ENCODE measurements around the gene SARDH.

SARDH gene

GRCh38 chr9:133640160-133640559 is 98.0 kb downstream of the SARDH start:
- Histone ChIP-seq H3K27me3 (ENCODE audit: control insufficient read depth, insufficient read depth, low read length) (peaks cover 3% of the 10 kb centered on the region), H3K4me1 (ENCODE audit: control insufficient read depth, insufficient read depth, low read length) (no peaks in the 10 kb centered on the region), H3K36me3 (ENCODE audit: control insufficient read depth, insufficient read depth, low read length) (no peaks in the 10 kb centered on the region), H3K4me3 (ENCODE audit: low read length) (no peak overlapping the region), H3K9me3 (ENCODE audit: control insufficient read depth, low read length) (no peaks in the 10 kb centered on the region), H3K9ac (ENCODE audit: low read length) (no peak overlapping the region)

GRCh38 chr9:133639613-133640012 is 98.5 kb downstream of the SARDH start:
- peaks cover 3% of the 10 kb centered on the region for H3K27me3 ChIP-seq (ENCODE audit: control insufficient read depth, insufficient read depth, low read length)
- no peak overlapping the region for H3K9ac ChIP-seq (ENCODE audit: low read length)
- no peaks in the 10 kb centered on the region for H3K4me1 ChIP-seq (ENCODE audit: control insufficient read depth, insufficient read depth, low read length)
- no peaks in the 10 kb centered on the region for H3K36me3 ChIP-seq (ENCODE audit: control insufficient read depth, insufficient read depth, low read length)
- no peaks in the 10 kb centered on the region for H3K9me3 ChIP-seq (ENCODE audit: control insufficient read depth, low read length)
- H3K4me3 ChIP-seq (ENCODE audit: low read length), result no peak overlapping the region

- Histone ChIP-seq H3K4me3 (ENCODE audit: low read length) (no peak overlapping the region), H3K27me3 (ENCODE audit: control insufficient read depth, insufficient read depth, low read length) (peaks cover 7% of the 10 kb centered on the region), H3K4me1 (ENCODE audit: control insufficient read depth, insufficient read depth, low read length) (no peaks in the 10 kb centered on the region), H3K36me3 (ENCODE audit: control insufficient read depth, insufficient read depth, low read length) (no peaks in the 10 kb centered on the region), H3K9ac (ENCODE audit: low read length) (no peak overlapping the region), H3K9me3 (ENCODE audit: control insufficient read depth, low read length) (no peaks in the 10 kb centered on the region)
Observed at GRCh38 chr9:133638711-133639110, 99.4 kb downstream of the SARDH start.

- Histone ChIP-seq H3K4me3 (ENCODE audit: low read length) (no peak overlapping the region), H3K4me1 (ENCODE audit: control insufficient read depth, insufficient read depth, low read length) (no peaks in the 10 kb centered on the region), H3K27me3 (ENCODE audit: control insufficient read depth, insufficient read depth, low read length) (peaks cover 7% of the 10 kb centered on the region), H3K9me3 (ENCODE audit: control insufficient read depth, low read length) (no peaks in the 10 kb centered on the region), H3K9ac (ENCODE audit: low read length) (no peak overlapping the region), H3K36me3 (ENCODE audit: control insufficient read depth, insufficient read depth, low read length) (no peaks in the 10 kb centered on the region)
Observed at GRCh38 chr9:133638076-133638475, 100.1 kb downstream of the SARDH start.

- H3K9ac ChIP-seq (ENCODE audit: low read length), result no peak overlapping the region
- no peaks in the 10 kb centered on the region for H3K9me3 ChIP-seq (ENCODE audit: control insufficient read depth, low read length)
- no peaks in the 10 kb centered on the region for H3K36me3 ChIP-seq (ENCODE audit: control insufficient read depth, insufficient read depth, low read length)
- no peaks in the 10 kb centered on the region for H3K4me1 ChIP-seq (ENCODE audit: control insufficient read depth, insufficient read depth, low read length)
- no peak overlapping the region for H3K4me3 ChIP-seq (ENCODE audit: low read length)
- peaks cover 7% of the 10 kb centered on the region for H3K27me3 ChIP-seq (ENCODE audit: control insufficient read depth, insufficient read depth, low read length)
Observed at GRCh38 chr9:133637451-133638055, 100.6 kb downstream of the SARDH start.

- Histone ChIP-seq H3K4me1 (ENCODE audit: control insufficient read depth, insufficient read depth, low read length) (no peaks in the 10 kb centered on the region), H3K4me3 (ENCODE audit: low read length) (no peak overlapping the region)
Observed at GRCh38 chr9:133636902-133637301, 101.2 kb downstream of the SARDH start.

GRCh38 chr9:133635533-133636531 is 102.3 kb downstream of the SARDH start, which contains the start of gene DBH:
Gene DBH, plus strand, starts transcription at chr9:133636363. Its CDS starts 9 bp downstream, at chr9:133636372.
- Histone ChIP-seq H3K4me3 (ENCODE audit: low read length) (no peak within 1 kb of the TSS), H3K9ac (ENCODE audit: low read length) (no peak within 1 kb of the TSS), H3K27me3 (ENCODE audit: control insufficient read depth, insufficient read depth, low read length) (peaks cover 7% of the 10 kb centered on the region)

More at GRCh38 chr9:133636902-133637301, 101.2 kb downstream of the SARDH start:
- Histone ChIP-seq H3K9me3 (ENCODE audit: control insufficient read depth, low read length) (no peaks in the 10 kb centered on the region), H3K27me3 (ENCODE audit: control insufficient read depth, insufficient read depth, low read length) (peaks cover 7% of the 10 kb centered on the region), H3K36me3 (ENCODE audit: control insufficient read depth, insufficient read depth, low read length) (no peaks in the 10 kb centered on the region), H3K9ac (ENCODE audit: low read length) (no peak overlapping the region)

GRCh38 chr9:133635098-133635497 is 103.1 kb downstream of the SARDH start:
- Histone ChIP-seq H3K4me3 (ENCODE audit: low read length) (no peak overlapping the region), H3K9me3 (ENCODE audit: control insufficient read depth, low read length) (no peaks in the 10 kb centered on the region), H3K4me1 (ENCODE audit: control insufficient read depth, insufficient read depth, low read length) (no peaks in the 10 kb centered on the region), H3K27me3 (ENCODE audit: control insufficient read depth, insufficient read depth, low read length) (peaks cover 7% of the 10 kb centered on the region), H3K9ac (ENCODE audit: low read length) (no peak overlapping the region), H3K36me3 (ENCODE audit: control insufficient read depth, insufficient read depth, low read length) (no peaks in the 10 kb centered on the region)

More at GRCh38 chr9:133635533-133636531, 102.3 kb downstream of the SARDH start, which contains the start of gene DBH:
- no peaks in the 10 kb centered on the region for H3K4me1 ChIP-seq (ENCODE audit: control insufficient read depth, insufficient read depth, low read length)
- no peaks in the 10 kb centered on the region for H3K9me3 ChIP-seq (ENCODE audit: control insufficient read depth, low read length)
- H3K36me3 ChIP-seq (ENCODE audit: control insufficient read depth, insufficient read depth, low read length), result no peaks in the 10 kb centered on the region

- no peak overlapping the region for H3K4me3 ChIP-seq (ENCODE audit: low read length)
- no peaks in the 10 kb centered on the region for H3K9me3 ChIP-seq (ENCODE audit: control insufficient read depth, low read length)
- H3K27me3 ChIP-seq (ENCODE audit: control insufficient read depth, insufficient read depth, low read length), result peaks cover 7% of the 10 kb centered on the region
- H3K36me3 ChIP-seq (ENCODE audit: control insufficient read depth, insufficient read depth, low read length), result no peaks in the 10 kb centered on the region
- H3K9ac ChIP-seq (ENCODE audit: low read length), result no peak overlapping the region
- H3K4me1 ChIP-seq (ENCODE audit: control insufficient read depth, insufficient read depth, low read length), result no peaks in the 10 kb centered on the region
Observed at GRCh38 chr9:133634081-133634691, 104.0 kb downstream of the SARDH start.

- Histone ChIP-seq H3K9ac (ENCODE audit: low read length) (no peak overlapping the region), H3K4me1 (ENCODE audit: control insufficient read depth, insufficient read depth, low read length) (no peaks in the 10 kb centered on the region), H3K36me3 (ENCODE audit: control insufficient read depth, insufficient read depth, low read length) (no peaks in the 10 kb centered on the region), H3K9me3 (ENCODE audit: control insufficient read depth, low read length) (no peaks in the 10 kb centered on the region), H3K27me3 (ENCODE audit: control insufficient read depth, insufficient read depth, low read length) (peaks cover 7% of the 10 kb centered on the region), H3K4me3 (ENCODE audit: low read length) (no peak overlapping the region)
Observed at GRCh38 chr9:133633681-133634080, 104.5 kb downstream of the SARDH start.

- Histone ChIP-seq H3K9me3 (ENCODE audit: control insufficient read depth, low read length) (no peaks in the 10 kb centered on the region), H3K36me3 (ENCODE audit: control insufficient read depth, insufficient read depth, low read length) (no peaks in the 10 kb centered on the region), H3K4me1 (ENCODE audit: control insufficient read depth, insufficient read depth, low read length) (no peaks in the 10 kb centered on the region), H3K9ac (ENCODE audit: low read length) (no peak overlapping the region), H3K4me3 (ENCODE audit: low read length) (no peak overlapping the region), H3K27me3 (ENCODE audit: control insufficient read depth, insufficient read depth, low read length) (peaks cover 7% of the 10 kb centered on the region)
Observed at GRCh38 chr9:133632806-133633680, 105.1 kb downstream of the SARDH start.

Measured in mucosa of stomach (tissue), 1 donor.